GM12874 (cell line): ENCODE data around the gene LRRC3.

Experiments used
- CTCF ChIP-seq: IDR thresholded peaks from 2 replicates; pipeline ENCODE4 v1.5.1; 2011; ENCODE audit warnings: low read depth, mild to moderate bottlenecking, control low read depth, low read length, moderate library complexity; ENCODE audit not compliant: insufficient read depth

The LRRC3 gene

GRCh38 chr21:44437696-44438431, 17.4 kb upstream of the LRRC3 start:
- no peak for TF ChIP-seq CTCF

DNA sequence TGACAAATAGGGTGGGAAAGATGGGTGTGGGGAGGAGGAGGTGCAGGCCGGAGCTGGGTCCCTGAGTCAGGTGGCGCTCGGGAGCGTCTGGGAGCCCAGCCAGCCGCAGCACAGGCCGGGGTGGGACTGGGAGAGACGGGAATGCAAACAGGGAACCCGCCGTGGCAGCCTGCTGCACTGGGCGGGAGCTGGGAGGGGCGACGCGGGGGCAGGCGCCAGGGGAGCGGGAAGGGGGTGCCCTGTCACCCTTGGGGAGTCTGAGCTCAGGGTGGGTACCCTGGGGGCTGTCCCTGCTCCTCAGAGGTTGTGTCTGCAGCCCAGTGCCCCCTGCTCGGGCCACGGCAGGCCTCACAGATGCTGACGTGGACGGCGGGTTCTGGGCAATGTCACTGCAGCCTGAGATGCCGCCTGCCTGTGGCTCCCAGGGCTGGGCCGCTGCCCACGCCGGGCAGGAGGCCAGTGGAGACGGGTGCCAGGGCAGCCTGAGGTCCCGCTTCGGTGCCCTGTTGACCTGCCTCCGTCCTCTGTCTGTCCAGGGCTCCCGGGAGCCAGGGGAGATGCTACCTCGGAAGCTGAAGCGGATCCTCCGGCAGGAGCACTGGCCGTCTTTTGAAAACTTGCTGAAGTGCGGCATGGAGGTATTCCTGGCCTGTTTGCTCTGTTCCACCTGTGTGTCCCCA, 16.6 kb upstream of the LRRC3 start:
- no peak for TF ChIP-seq CTCF

DNA sequence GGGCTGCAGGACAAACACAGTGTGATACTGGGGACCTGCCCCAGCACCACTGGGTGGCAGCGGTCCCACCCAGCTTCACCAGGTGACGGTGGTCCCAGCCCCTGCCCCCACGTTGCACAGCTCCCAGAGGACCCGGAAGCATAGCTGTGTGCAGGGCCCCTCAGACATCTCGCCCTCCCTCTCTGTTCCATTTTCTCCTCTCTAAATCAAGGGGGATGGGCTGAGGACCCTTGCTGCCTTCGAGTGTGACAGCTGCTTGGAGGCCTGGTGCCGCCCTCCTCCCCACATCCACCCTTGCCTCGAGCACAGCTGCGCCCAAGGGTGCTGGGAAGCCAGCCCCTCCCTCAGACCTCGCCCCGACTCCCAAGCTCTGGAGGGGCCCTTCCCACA, 16.1 kb upstream of the LRRC3 start:
- no peak for TF ChIP-seq CTCF

- TF ChIP-seq CTCF, result no peak
Observed at GRCh38 chr21:44440241-44441040, 14.9 kb upstream of the LRRC3 start.

DNA sequence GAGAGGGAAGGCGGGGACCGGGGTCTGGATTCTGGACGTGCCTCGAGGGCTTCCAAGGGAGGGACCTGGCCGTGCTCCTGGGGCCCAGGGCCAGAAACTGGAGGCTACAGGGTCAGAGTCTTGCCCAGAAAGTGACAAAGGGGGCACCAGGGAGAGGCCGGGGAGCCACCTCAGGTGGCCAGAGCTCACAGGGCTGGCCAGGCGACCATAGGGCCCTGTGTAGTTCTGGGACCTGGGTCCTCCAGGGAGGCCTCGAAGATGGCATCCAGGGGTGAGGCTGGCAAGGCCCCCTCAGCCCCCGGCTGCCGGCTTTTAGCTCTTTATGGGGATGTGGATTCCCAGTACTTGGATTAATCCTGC, 14.3 kb upstream of the LRRC3 start:
- no peak for TF ChIP-seq CTCF

- no peak for TF ChIP-seq CTCF
Observed at GRCh38 chr21:44441581-44442265, 13.6 kb upstream of the LRRC3 start.
